ENCODE data around the gene BMP5. TPM values are rescaled to one million over a fixed set of nuclear protein-coding genes. Genes with fewer than 3 reads are reported as not detected.

BMP5 gene
- total and polyA plus RNA-seq, 9 of the 15 experiments (the other 6 are each of a cell fraction or from before 2014, with no cell fraction given) = not detected

GRCh38 chr6:55705451-55706440 lies 169.6 kb downstream of the BMP5 start:
- H4K20me1 ChIP-seq (replicated peaks; ENCODE audit: control insufficient read depth, insufficient read depth, low read length) = no peaks in the 10 kb centered on the region
- H3K4me3 ChIP-seq = no peak overlapping the region
- no peak overlapping the region for H3K9ac ChIP-seq (ENCODE audit: insufficient read depth in 1 of 2, low read depth in 2 of 2, low read length in 2 of 2)
- CTCF ChIA-PET (ENCODE audit: low intra/inter-chr PET ratio) = no interaction called here
- no peaks in the 10 kb centered on the region for H3K36me3 ChIP-seq (ENCODE audit: control insufficient read depth, insufficient read depth, low read length)
- no peak overlapping the region for H3K4me2 ChIP-seq (ENCODE audit: insufficient read depth, low read length)
- no peaks in the 10 kb centered on the region for H3K79me2 ChIP-seq (ENCODE audit: control insufficient read depth, insufficient read depth, low read length)
- no TSS peak for BruUV-seq (replicated peaks)
- DNase-seq (ENCODE audit: extremely low read depth in 1 of 4, low spot score in 3 of 4) = no peak
- intact Hi-C loops (cut with micrococcal nuclease) = no loop called here
- no peak for FAIRE-seq
- H3K9me1 ChIP-seq (ENCODE audit: control insufficient read depth, insufficient read depth, low read length) = no peaks in the 10 kb centered on the region
- TF ChIP-seq RUNX1 (IDR thresholded peaks at IDR 0.05; ENCODE audit: low read depth) (no peak), ESRRB (CRISPR knock-in tag; IDR thresholded peaks at IDR 0.05; ENCODE audit: borderline replicate concordance) (no peak), ZNF384 (IDR thresholded peaks at IDR 0.05; ENCODE audit: low read depth, low read length) (no peak), DDX20 (tag; IDR thresholded peaks at IDR 0.05; ENCODE audit: low read depth) (no peak), ZNF41 (CRISPR knock-in tag; conservative IDR thresholded peaks at IDR 0.05) (no peak), SNRNP70 (optimal IDR thresholded peaks at IDR 0.05; ENCODE audit: low read depth, low read length) (no peak), STAT6 (CRISPR knock-in tag; IDR thresholded peaks at IDR 0.05) (no peak), RBBP5 (IDR thresholded peaks at IDR 0.05; ENCODE audit: borderline replicate concordance, insufficient read depth, low read length, poor library complexity, severe bottlenecking) (no peak), ADNP (tag; IDR thresholded peaks at IDR 0.05) (no peak)
- in situ Hi-C loops (cut with MboI) = no loop called here
- H3K27me3 ChIP-seq (ENCODE audit: control insufficient read depth in 2 of 2, insufficient read depth in 2 of 2, low read length in 2 of 2) = no peaks in the 10 kb centered on the region
- no peak overlapping the region for H2AFZ ChIP-seq (ENCODE audit: low read depth, low read length)
- WGBS (ENCODE audit: insufficient coverage, low coverage, missing lambda C conversion rate) = 4% methylated on average over 2 of the region's 2 CpGs
- no peaks in the 10 kb centered on the region for H3K4me1 ChIP-seq (replicated peaks in 1 of 2; ENCODE audit: control insufficient read depth in 2 of 2, insufficient read depth in 2 of 2, low read length in 2 of 2)
- ATAC-seq = no peak
- H3K27ac ChIP-seq (ENCODE audit: extremely low read depth, low read depth, low read length) = no peak overlapping the region
- POLR2A ChIA-PET = no interaction called here
- no peaks in the 10 kb centered on the region for H3K9me3 ChIP-seq (replicated peaks; ENCODE audit: control insufficient read depth, insufficient read depth, low read depth, low read length)

All from K562 (cell line).